ENCODE results near the gene PPP2CA. TPM values are rescaled to one million over a fixed set of nuclear protein-coding genes. Genes with fewer than 3 reads are reported as not detected.

PPP2CA gene
- total RNA-seq, 1 experiment from 2014 or later, result 184 TPM

- peak; percentile 83 for DNase-seq
- Histone ChIP-seq H3K27me3 (ENCODE audit: control insufficient read depth, insufficient read depth, low read length) (no peaks in the 10 kb centered on the region), H3K4me3 (ENCODE audit: insufficient read depth, low read depth, low read length) (no peak overlapping the region), H3K36me3 (replicated peaks; ENCODE audit: control insufficient read depth, insufficient read depth, low read length) (no peaks in the 10 kb centered on the region)
Observed at GRCh38 chr5:134184155-134185135, 41.4 kb downstream of the PPP2CA start.

- Histone ChIP-seq H3K27me3 (ENCODE audit: control insufficient read depth, insufficient read depth, low read length) (no peaks in the 10 kb centered on the region), H3K36me3 (replicated peaks; ENCODE audit: control insufficient read depth, insufficient read depth, low read length) (no peaks in the 10 kb centered on the region), H3K4me3 (ENCODE audit: insufficient read depth, low read depth, low read length) (no peak overlapping the region)
- no peak for DNase-seq
Observed at GRCh38 chr5:134183481-134183880, 42.4 kb downstream of the PPP2CA start.

- DNase-seq, result no peak
- H3K27me3 ChIP-seq (ENCODE audit: control insufficient read depth, insufficient read depth, low read length), result no peaks in the 10 kb centered on the region
- no peaks in the 10 kb centered on the region; the same call in 1 of the 2 replicates for H3K36me3 ChIP-seq (replicated peaks; ENCODE audit: control insufficient read depth, insufficient read depth, low read length)
- no peak overlapping the region for H3K4me3 ChIP-seq (ENCODE audit: insufficient read depth, low read depth, low read length)
Observed at GRCh38 chr5:134178096-134178419, 47.8 kb downstream of the PPP2CA start.

GRCh38 chr5:134177369-134178095 lies 48.3 kb downstream of the PPP2CA start:
- peak overlapping the region; percentile 92 for H3K4me3 ChIP-seq (ENCODE audit: insufficient read depth, low read depth, low read length)
- DNase-seq, result peak; percentile 39
- H3K27me3 ChIP-seq (ENCODE audit: control insufficient read depth, insufficient read depth, low read length), result no peaks in the 10 kb centered on the region
- peaks cover under 1% of the 10 kb centered on the region for H3K36me3 ChIP-seq (replicated peaks; ENCODE audit: control insufficient read depth, insufficient read depth, low read length)

- H3K36me3 ChIP-seq (replicated peaks; ENCODE audit: control insufficient read depth, insufficient read depth, low read length), result peaks cover 2% of the 10 kb centered on the region
Observed at GRCh38 chr5:134176511-134177368, 49.1 kb downstream of the PPP2CA start, which contains the start of gene SKP1. TSS of gene SKP1 (minus strand) at chr5:134176950. CDS start at chr5:134174022, 2,928 bp downstream.

GRCh38 chr5:134175921-134176510 lies 49.9 kb downstream of the PPP2CA start:
- Histone ChIP-seq H3K36me3 (replicated peaks; ENCODE audit: control insufficient read depth, insufficient read depth, low read length) (peaks cover 5% of the 10 kb centered on the region), H3K27me3 (ENCODE audit: control insufficient read depth, insufficient read depth, low read length) (no peaks in the 10 kb centered on the region), H3K4me3 (ENCODE audit: insufficient read depth, low read depth, low read length) (peak overlapping the region; percentile 92)
- DNase-seq, result no peak

More at GRCh38 chr5:134176511-134177368, 49.1 kb downstream of the PPP2CA start, which contains the start of gene SKP1:
- peak within 1 kb of the TSS; percentile 92 for H3K4me3 ChIP-seq (ENCODE audit: insufficient read depth, low read depth, low read length)
- H3K27me3 ChIP-seq (ENCODE audit: control insufficient read depth, insufficient read depth, low read length), result no peaks in the 10 kb centered on the region
- DNase-seq, result peak; percentile 94

- Histone ChIP-seq H3K4me3 (ENCODE audit: insufficient read depth, low read depth, low read length) (peak overlapping the region; percentile 92), H3K36me3 (replicated peaks; ENCODE audit: control insufficient read depth, insufficient read depth, low read length) (peaks cover 9% of the 10 kb centered on the region), H3K27me3 (ENCODE audit: control insufficient read depth, insufficient read depth, low read length) (no peaks in the 10 kb centered on the region)
- peak; percentile 41 for DNase-seq
Observed at GRCh38 chr5:134174841-134175839, 50.7 kb downstream of the PPP2CA start.

GRCh38 chr5:134171972-134172371 lies 53.9 kb downstream of the PPP2CA start:
- no peak for DNase-seq
- H3K36me3 ChIP-seq (replicated peaks; ENCODE audit: control insufficient read depth, insufficient read depth, low read length), result peaks cover 14% of the 10 kb centered on the region
- H3K27me3 ChIP-seq (ENCODE audit: control insufficient read depth, insufficient read depth, low read length), result no peaks in the 10 kb centered on the region
- no peak overlapping the region for H3K4me3 ChIP-seq (ENCODE audit: insufficient read depth, low read depth, low read length)

GRCh38 chr5:134162592-134162991 lies 63.3 kb downstream of the PPP2CA start:
- Histone ChIP-seq H3K36me3 (replicated peaks; ENCODE audit: control insufficient read depth, insufficient read depth, low read length) (peaks cover 23% of the 10 kb centered on the region), H3K27me3 (ENCODE audit: control insufficient read depth, insufficient read depth, low read length) (no peaks in the 10 kb centered on the region), H3K4me3 (ENCODE audit: insufficient read depth, low read depth, low read length) (no peak overlapping the region)
- DNase-seq, result no peak

- no peak for DNase-seq
- peaks cover 24% of the 10 kb centered on the region for H3K36me3 ChIP-seq (replicated peaks; ENCODE audit: control insufficient read depth, insufficient read depth, low read length)
- no peaks in the 10 kb centered on the region for H3K27me3 ChIP-seq (ENCODE audit: control insufficient read depth, insufficient read depth, low read length)
- no peak overlapping the region for H3K4me3 ChIP-seq (ENCODE audit: insufficient read depth, low read depth, low read length)
Observed at GRCh38 chr5:134161513-134162395, 64.1 kb downstream of the PPP2CA start.

GRCh38 chr5:134153657-134154056 lies 72.2 kb downstream of the PPP2CA start:
- DNase-seq, result no peak
- H3K36me3 ChIP-seq (replicated peaks; ENCODE audit: control insufficient read depth, insufficient read depth, low read length), result peaks cover 28% of the 10 kb centered on the region
- H3K27me3 ChIP-seq (ENCODE audit: control insufficient read depth, insufficient read depth, low read length), result no peaks in the 10 kb centered on the region
- H3K4me3 ChIP-seq (ENCODE audit: insufficient read depth, low read depth, low read length), result no peak overlapping the region

GRCh38 chr5:134153241-134153640 lies 72.6 kb downstream of the PPP2CA start:
- DNase-seq, result no peak
- no peaks in the 10 kb centered on the region for H3K27me3 ChIP-seq (ENCODE audit: control insufficient read depth, insufficient read depth, low read length)
- no peak overlapping the region for H3K4me3 ChIP-seq (ENCODE audit: insufficient read depth, low read depth, low read length)
- H3K36me3 ChIP-seq (replicated peaks; ENCODE audit: control insufficient read depth, insufficient read depth, low read length), result peaks cover 28% of the 10 kb centered on the region

Measured in H7 (cell line).